PC-3 (cell line): ENCODE data around the gene KEAP1. TPM values are rescaled to one million over a fixed set of nuclear protein-coding genes. Genes with fewer than 3 reads are reported as not detected.

ENCODE experiments used
- ATAC-seq: fragments of 200-7000 bp; cut with Tn5 transposase; 2 replicates; pipeline ENCODE4 v1.9.1; 2020; ENCODE audit warnings: mild to moderate bottlenecking, moderate library complexity
- BruUV-seq: library from RNA; stranded (reverse); fragments of 400-500 nt; replicated peaks from 2 replicates; lab custom pipeline; 2021; lab: Mats Ljungman, UMichigan
- CTCF ChIA-PET: fragments of 300-600 bp; sonication (Branson Sonifier 250); formaldehyde crosslinking; loops from one replicate; lab custom pipeline; 2022; ENCODE audit warnings: antibody characterized with exemption; lab: Charles Lee
- POLR2A ChIA-PET: fragments of 300-600 bp; sonication (Branson Sonifier 250); formaldehyde crosslinking; loops from one replicate; lab custom pipeline; 2022; ENCODE audit warnings: antibody characterized with exemption; ENCODE audit not compliant: unreplicated experiment; lab: Charles Lee
- DNase-seq: peaks from one replicate; pipeline ENCODE4 v3.0.0-alpha.2; 2015
- H2AFZ ChIP-seq: fragments of 300-600 bp; sonication (generic); 2 replicates; pipeline ENCODE4 v1.6.0; 2016; ENCODE audit warnings: antibody characterized with exemption, low read length
- H3F3A ChIP-seq: fragments of 300-600 bp; sonication (generic); one replicate; pipeline ENCODE4 v1.6.0; 2017; ENCODE audit warnings: antibody characterized with exemption, low read length, control low read depth, mild to moderate bottlenecking; ENCODE audit not compliant: unreplicated experiment
- H3K27ac ChIP-seq: fragments of 300-600 bp; sonication (generic); 2 replicates; pipeline ENCODE4 v1.5.1; 2016; ENCODE audit warnings: mild to moderate bottlenecking, low read length
- H3K27me3 ChIP-seq: fragments of 300-600 bp; sonication (generic); 2 replicates; pipeline ENCODE4 v1.6.1; 2016; ENCODE audit warnings: low read length, mixed read lengths
- H3K36me3 ChIP-seq: fragments of 300-600 bp; sonication (generic); 2 replicates; pipeline ENCODE4 v1.6.1; 2016; ENCODE audit warnings: low read depth, mixed run types, low read length, mixed read lengths
- H3K4me1 ChIP-seq: fragments of 300-600 bp; sonication (generic); 2 replicates; pipeline ENCODE4 v1.5.1; 2016; ENCODE audit warnings: low read length; ENCODE audit not compliant: insufficient read depth
- H3K4me2 ChIP-seq: fragments of 300-600 bp; sonication (generic); 2 replicates; pipeline ENCODE4 v1.6.0; 2016; ENCODE audit warnings: low read length
- H3K4me3 ChIP-seq: fragments of 300-600 bp; sonication (generic); 2 replicates; pipeline ENCODE4 v1.5.1; 2016; ENCODE audit warnings: mild to moderate bottlenecking, low read length, mixed read lengths
- H3K79me2 ChIP-seq: fragments of 300-600 bp; sonication (generic); 2 replicates; pipeline ENCODE4 v1.6.1; 2017; ENCODE audit warnings: low read length, mixed read lengths
- H3K9ac ChIP-seq: fragments of 300-600 bp; sonication (generic); 2 replicates; pipeline ENCODE4 v1.6.0; 2016; ENCODE audit warnings: mild to moderate bottlenecking, low read length
- H3K9me2 ChIP-seq: fragments of 300-600 bp; sonication (generic); replicated peaks from 2 replicates; pipeline ENCODE4 v1.6.1; 2016; ENCODE audit warnings: mixed run types, low read length, mixed read lengths
- H3K9me3 ChIP-seq: fragments of 300-600 bp; sonication (generic); 2 replicates; pipeline ENCODE4 v1.6.1; 2016; ENCODE audit warnings: low read length, mixed read lengths
- H4K20me1 ChIP-seq: fragments of 300-600 bp; sonication (generic); 2 replicates; pipeline ENCODE4 v1.6.1; 2016; ENCODE audit warnings: low read length, mixed read lengths
- EZH2 ChIP-seq: fragments of 300-600 bp; sonication (generic); IDR thresholded peaks from one replicate; pipeline ENCODE4 v1.6.1; 2017; ENCODE audit warnings: antibody characterized with exemption, mild to moderate bottlenecking, low read length; ENCODE audit not compliant: unreplicated experiment
- EZH2phosphoT487 ChIP-seq: fragments of 300-600 bp; sonication (generic); IDR thresholded peaks from 2 replicates; pipeline ENCODE4 v1.6.1; 2018; ENCODE audit warnings: mild to moderate bottlenecking, antibody characterized with exemption, low read length, borderline replicate concordance
- intact Hi-C: fragments of 100-400 bp; cut with micrococcal nuclease; formaldehyde crosslinking; loops from 2 replicates; pipeline ENCODE4 v1.9.0; 2023
- total RNA-seq: library from RNA; depleted of rRNA; stranded (reverse); fragments of >200 nt; gene quantifications from 2 replicates; pipeline ENCODE4 v1.2.3, GENCODE V29; 2014
- TF ChIP-seq, protein P1 (sequence below): fragments of 300-600 bp; sonication (generic); conservative IDR thresholded peaks from 2 replicates; pipeline ENCODE4 v1.5.1; 2017; ENCODE audit warnings: antibody characterized with exemption, low read depth, mild to moderate bottlenecking, low read length

The KEAP1 gene
- total RNA-seq, 1 experiment from 2014 or later, result 151 TPM

DNA sequence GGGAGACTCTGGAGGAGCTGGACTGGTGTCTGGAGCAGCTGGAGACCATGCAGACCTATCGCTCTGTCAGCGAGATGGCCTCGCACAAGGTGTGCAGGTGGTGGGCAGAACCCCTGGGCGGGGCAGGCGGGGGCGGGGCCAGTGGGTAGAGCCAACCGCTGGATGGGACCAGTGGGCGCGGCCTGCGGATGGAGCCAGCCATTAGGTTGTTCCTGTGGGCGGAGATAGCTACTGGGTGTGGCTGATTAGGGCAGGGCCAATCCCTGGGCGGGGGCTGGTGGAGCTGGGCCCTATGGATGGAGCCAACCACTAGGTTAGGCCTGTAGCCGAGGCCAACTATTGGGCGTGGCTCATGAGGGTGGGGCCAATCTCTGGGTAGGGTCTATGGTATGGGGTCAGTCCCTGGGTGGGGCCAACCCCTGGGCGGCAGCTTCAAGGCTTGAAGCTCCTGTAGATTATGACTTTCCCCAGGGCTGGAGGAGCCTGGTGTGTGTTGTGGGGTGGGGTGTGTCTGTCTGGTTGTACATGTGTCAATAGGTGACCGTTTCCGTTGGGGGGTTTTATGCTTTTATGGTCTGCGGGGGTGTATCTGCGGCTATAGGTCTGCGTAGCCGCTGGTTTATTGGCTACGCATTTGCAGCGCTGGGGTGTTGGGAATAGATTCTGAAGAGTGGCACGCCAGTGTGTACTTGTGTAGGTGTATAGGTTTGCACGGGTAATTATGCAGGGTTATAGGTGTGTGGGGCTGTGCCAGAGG lies 52.1 kb downstream of the KEAP1 start:
- no TSS peak for BruUV-seq
- Histone ChIP-seq H2AFZ (no peak overlapping the region), H3K27ac (no peak overlapping the region), H3K9ac (no peak overlapping the region), H4K20me1 (no peaks in the 10 kb centered on the region), H3K4me1 (no peaks in the 10 kb centered on the region), H3K79me2 (no peaks in the 10 kb centered on the region), H3K27me3 (no peaks in the 10 kb centered on the region), H3K36me3 (no peaks in the 10 kb centered on the region), H3K4me3 (no peak overlapping the region), H3F3A (no peaks in the 10 kb centered on the region), H3K9me2 (no peaks in the 10 kb centered on the region), H3K4me2 (no peak overlapping the region), H3K9me3 (no peaks in the 10 kb centered on the region)
- POLR2A ChIA-PET, result no interaction called here
- ATAC-seq (peak; percentile 38), DNase-seq (peak; percentile 44)
- CTCF ChIA-PET, result no interaction called here
- intact Hi-C loops, result no loop called here
- TF ChIP-seq EZH2phosphoT487 (no peak), EZH2 (no peak)
- TF ChIP-seq, protein P1, sequence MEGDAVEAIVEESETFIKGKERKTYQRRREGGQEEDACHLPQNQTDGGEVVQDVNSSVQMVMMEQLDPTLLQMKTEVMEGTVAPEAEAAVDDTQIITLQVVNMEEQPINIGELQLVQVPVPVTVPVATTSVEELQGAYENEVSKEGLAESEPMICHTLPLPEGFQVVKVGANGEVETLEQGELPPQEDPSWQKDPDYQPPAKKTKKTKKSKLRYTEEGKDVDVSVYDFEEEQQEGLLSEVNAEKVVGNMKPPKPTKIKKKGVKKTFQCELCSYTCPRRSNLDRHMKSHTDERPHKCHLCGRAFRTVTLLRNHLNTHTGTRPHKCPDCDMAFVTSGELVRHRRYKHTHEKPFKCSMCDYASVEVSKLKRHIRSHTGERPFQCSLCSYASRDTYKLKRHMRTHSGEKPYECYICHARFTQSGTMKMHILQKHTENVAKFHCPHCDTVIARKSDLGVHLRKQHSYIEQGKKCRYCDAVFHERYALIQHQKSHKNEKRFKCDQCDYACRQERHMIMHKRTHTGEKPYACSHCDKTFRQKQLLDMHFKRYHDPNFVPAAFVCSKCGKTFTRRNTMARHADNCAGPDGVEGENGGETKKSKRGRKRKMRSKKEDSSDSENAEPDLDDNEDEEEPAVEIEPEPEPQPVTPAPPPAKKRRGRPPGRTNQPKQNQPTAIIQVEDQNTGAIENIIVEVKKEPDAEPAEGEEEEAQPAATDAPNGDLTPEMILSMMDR, result no peak

DNA sequence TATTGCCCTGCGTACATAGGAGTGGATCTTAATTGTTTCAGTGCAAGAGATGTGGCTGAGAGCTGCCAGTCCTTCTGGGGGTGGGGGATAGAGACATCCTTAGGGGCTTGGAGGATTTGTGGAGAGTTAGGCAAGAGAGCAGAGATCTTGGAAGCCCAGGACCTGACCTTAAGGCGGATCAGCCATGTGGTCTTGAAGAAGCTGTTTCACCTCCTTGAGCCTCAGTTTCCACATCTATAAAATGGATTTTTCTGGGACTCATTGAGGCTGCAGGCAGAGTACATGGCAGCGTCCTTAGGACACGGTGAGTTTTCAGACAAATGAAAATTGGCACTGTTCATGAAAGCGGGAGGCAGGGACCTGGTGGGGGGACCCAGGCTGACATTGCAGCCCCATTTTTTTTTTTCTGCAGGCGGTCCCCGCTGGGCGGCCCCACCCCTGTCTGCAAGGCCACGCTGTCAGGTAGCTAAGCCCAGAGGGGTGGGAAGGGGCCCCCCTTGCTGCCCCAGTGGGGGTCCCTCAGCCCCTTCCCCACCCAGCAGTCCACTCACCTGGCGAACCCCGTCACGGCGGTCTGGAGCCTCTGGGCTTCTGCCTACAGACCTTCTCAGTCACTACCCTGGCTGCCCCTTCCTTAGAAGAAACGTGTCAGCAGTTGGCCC lies 52.8 kb downstream of the KEAP1 start:
- H3K9ac ChIP-seq, result no peak overlapping the region
- H3K79me2 ChIP-seq, result no peaks in the 10 kb centered on the region
- TF ChIP-seq, protein P1, result no peak
- TF ChIP-seq EZH2 (no peak), EZH2phosphoT487 (no peak)
- no peaks in the 10 kb centered on the region for H3K9me3 ChIP-seq
- ChIA-PET CTCF (no interaction called here), POLR2A (no interaction called here)
- no peak overlapping the region for H3K4me3 ChIP-seq
- H3F3A ChIP-seq, result no peaks in the 10 kb centered on the region
- H3K27me3 ChIP-seq, result no peaks in the 10 kb centered on the region
- H3K36me3 ChIP-seq, result no peaks in the 10 kb centered on the region
- ATAC-seq (no peak), DNase-seq (no peak)
- no peaks in the 10 kb centered on the region for H3K4me1 ChIP-seq
- intact Hi-C loops, result no loop called here
- BruUV-seq, result no TSS peak
- H3K9me2 ChIP-seq, result no peaks in the 10 kb centered on the region
- no peak overlapping the region for H2AFZ ChIP-seq
- no peak overlapping the region for H3K4me2 ChIP-seq
- no peak overlapping the region for H3K27ac ChIP-seq
- H4K20me1 ChIP-seq, result no peaks in the 10 kb centered on the region

DNA sequence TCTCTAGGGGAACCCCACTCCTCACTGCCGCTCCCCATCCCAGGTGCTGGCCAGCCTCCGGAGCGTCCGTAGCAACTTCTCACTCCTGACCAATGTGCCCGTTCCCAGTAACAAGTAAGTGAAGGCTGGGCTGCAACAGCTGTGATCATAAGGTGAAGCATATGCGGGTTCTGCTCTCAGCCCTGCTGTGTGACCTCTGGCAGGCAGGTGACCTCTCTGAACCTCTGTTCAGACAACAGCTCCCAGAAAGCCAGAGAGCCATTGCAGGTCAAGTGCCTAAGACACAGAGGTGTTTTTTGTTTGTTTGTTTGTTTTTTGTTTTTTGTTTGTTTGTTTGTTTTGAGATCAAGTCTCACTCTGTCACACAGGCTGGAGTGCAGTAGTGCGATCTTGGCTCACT lies 54.1 kb downstream of the KEAP1 start:
- no peak for DNase-seq
- Histone ChIP-seq H3K36me3 (no peaks in the 10 kb centered on the region), H3K4me3 (no peak overlapping the region), H3K4me2 (no peak overlapping the region), H2AFZ (no peak overlapping the region), H3K9me2 (no peaks in the 10 kb centered on the region), H3K27me3 (no peaks in the 10 kb centered on the region), H4K20me1 (no peaks in the 10 kb centered on the region), H3K9me3 (no peaks in the 10 kb centered on the region), H3K79me2 (no peaks in the 10 kb centered on the region), H3F3A (no peaks in the 10 kb centered on the region), H3K27ac (no peak overlapping the region), H3K9ac (no peak overlapping the region), H3K4me1 (no peaks in the 10 kb centered on the region)
- ATAC-seq, result no peak
- intact Hi-C loops, result no loop called here
- ChIA-PET CTCF (no interaction called here), POLR2A (no interaction called here)
- TF ChIP-seq EZH2phosphoT487, result no peak
- TF ChIP-seq EZH2, result no peak
- TF ChIP-seq, protein P1, result no peak
- BruUV-seq, result no TSS peak
